ENCODE measurements around the gene BAZ2B. TPM values are rescaled to one million over a fixed set of nuclear protein-coding genes. Genes with fewer than 3 reads are reported as not detected.

Gene BAZ2B
- total and polyA plus RNA-seq, 12 donors, result 6.8 to 57.2 (median 44.9) TPM

DNA sequence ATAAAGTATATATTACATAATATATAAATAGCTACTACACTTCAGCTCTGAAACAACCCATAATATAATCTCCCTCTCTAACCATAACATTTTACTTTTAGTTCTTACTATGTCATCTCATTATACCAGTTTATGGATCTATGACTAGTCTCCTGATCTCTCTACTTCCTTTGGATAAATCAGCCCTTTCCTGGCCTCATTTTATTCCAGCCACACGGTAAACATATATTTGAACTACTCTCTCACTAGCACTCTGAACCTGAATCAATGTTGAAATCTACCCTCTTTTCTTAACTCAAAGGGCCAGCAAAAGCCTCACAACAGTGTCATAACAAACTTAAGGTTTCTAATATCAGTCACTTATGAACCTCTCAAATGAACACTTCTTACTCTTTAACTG is 62.6 kb downstream of the BAZ2B start:
- Histone ChIP-seq H3K36me3 (peaks cover 0 to 9% (median 0%) of the 10 kb centered on the region in 9 donors), H3K27ac (no peak overlapping the region), H3K4me1 (peaks cover 0 to 22% (median 0%) of the 10 kb centered on the region in 9 donors), H3K9me3 (no peaks in the 10 kb centered on the region), H3K4me3 (no peak overlapping the region), H3K27me3 (no peaks in the 10 kb centered on the region)
- TF ChIP-seq, protein P1, sequence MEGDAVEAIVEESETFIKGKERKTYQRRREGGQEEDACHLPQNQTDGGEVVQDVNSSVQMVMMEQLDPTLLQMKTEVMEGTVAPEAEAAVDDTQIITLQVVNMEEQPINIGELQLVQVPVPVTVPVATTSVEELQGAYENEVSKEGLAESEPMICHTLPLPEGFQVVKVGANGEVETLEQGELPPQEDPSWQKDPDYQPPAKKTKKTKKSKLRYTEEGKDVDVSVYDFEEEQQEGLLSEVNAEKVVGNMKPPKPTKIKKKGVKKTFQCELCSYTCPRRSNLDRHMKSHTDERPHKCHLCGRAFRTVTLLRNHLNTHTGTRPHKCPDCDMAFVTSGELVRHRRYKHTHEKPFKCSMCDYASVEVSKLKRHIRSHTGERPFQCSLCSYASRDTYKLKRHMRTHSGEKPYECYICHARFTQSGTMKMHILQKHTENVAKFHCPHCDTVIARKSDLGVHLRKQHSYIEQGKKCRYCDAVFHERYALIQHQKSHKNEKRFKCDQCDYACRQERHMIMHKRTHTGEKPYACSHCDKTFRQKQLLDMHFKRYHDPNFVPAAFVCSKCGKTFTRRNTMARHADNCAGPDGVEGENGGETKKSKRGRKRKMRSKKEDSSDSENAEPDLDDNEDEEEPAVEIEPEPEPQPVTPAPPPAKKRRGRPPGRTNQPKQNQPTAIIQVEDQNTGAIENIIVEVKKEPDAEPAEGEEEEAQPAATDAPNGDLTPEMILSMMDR (IDR thresholded peaks at IDR 0.05), result no peak
- 76 to 81% methylated on average over 1 of the region's 1 CpG for WGBS, 2 donors
- ATAC-seq, result no peak
- intact Hi-C loops (cut with DNase I), result no loop called here
- no peak for DNase-seq

DNA sequence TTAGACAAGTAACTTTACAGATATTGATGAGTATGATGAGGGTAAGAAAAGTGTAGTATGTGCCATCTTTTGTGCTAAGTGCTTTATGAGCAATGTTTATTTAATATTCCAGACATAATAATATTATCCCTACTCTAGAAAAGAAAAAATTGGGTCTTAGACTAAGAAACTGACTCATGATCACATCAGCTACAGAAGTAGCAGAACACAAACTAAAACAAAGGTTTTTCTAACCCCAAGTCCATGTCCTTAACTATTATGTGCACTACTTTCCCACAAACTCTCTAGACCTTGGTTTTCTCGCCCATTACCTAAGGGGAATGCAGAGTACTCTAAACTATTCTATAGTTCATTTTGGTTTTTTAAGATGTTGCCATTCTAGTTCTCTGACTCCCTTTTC is 64.5 kb downstream of the BAZ2B start:
- Histone ChIP-seq H3K9me3 (no peaks in the 10 kb centered on the region), H3K4me3 (no peak overlapping the region), H3K36me3 (peaks cover 0 to 23% (median 0%) of the 10 kb centered on the region in 9 donors), H3K27ac (no peak overlapping the region), H3K27me3 (no peaks in the 10 kb centered on the region), H3K4me1 (peaks cover 0 to 22% (median 0%) of the 10 kb centered on the region in 9 donors)
- DNase-seq, result no peak
- ATAC-seq, result no peak
- intact Hi-C loops (cut with DNase I), result no loop called here
- TF ChIP-seq, protein P1 (IDR thresholded peaks at IDR 0.05), result no peak
- 92 to 97% methylated on average over 1 of the region's 1 CpG for WGBS, 2 donors

DNA sequence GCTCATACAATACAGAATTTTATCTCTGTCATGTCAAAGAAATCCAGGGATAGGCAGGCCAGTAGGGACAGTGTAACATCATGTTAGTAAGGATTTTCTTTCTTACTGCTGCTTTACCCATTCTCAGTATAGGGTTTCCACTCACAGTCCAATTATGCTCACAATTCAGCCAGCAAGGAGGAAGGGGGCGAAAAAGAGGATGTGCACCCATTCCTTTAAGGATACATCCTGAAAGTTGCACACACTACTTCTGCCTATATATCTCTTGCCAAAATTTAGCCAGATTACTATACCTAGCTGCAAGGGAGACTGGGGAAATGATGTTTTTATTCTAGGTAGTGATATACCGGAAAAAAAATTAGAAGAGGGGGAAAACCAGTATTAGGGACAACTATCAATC is 66.1 kb downstream of the BAZ2B start:
- intact Hi-C loops (cut with DNase I), result no loop called here
- H3K4me1 ChIP-seq, result peaks cover 0 to 22% (median 0%) of the 10 kb centered on the region in 9 donors
- no peak overlapping the region for H3K4me3 ChIP-seq
- ATAC-seq, result no peak
- DNase-seq, result no peak
- no peaks in the 10 kb centered on the region for H3K9me3 ChIP-seq
- TF ChIP-seq, protein P1 (IDR thresholded peaks at IDR 0.05), result no peak
- H3K27ac ChIP-seq, result no peak overlapping the region
- 93 to 96% methylated on average over 2 of the region's 2 CpGs for WGBS, 2 donors
- H3K36me3 ChIP-seq, result peaks cover 0 to 21% (median 0%) of the 10 kb centered on the region in 9 donors
- H3K27me3 ChIP-seq, result no peaks in the 10 kb centered on the region

DNA sequence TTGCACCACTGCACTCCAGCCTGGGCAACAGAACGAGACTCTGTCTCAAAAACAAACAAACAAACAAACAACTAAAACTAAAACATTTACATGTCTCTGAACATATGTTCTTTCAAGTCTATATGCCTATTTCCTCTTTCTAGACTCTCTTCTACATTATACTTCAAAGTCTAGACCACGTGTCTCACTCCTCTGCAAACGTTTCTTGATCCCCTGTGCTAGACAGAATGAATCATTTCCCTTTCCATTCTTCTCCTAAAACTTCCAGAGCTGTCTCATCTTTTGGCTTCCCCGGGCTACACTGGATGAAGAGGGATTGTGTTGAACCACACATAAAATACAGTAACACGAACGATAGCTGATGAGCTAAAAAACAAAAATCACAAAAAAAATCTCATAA is 67.1 kb downstream of the BAZ2B start:
- H3K4me3 ChIP-seq, result no peak overlapping the region
- 89 to 90% methylated on average over 6 of the region's 6 CpGs for WGBS, 2 donors
- ATAC-seq, result no peak
- intact Hi-C loops (cut with DNase I), result no loop called here
- no peaks in the 10 kb centered on the region for H3K27me3 ChIP-seq
- H3K9me3 ChIP-seq, result no peaks in the 10 kb centered on the region
- TF ChIP-seq, protein P1 (IDR thresholded peaks at IDR 0.05), result no peak
- no peak overlapping the region for H3K27ac ChIP-seq
- peaks cover 0 to 20% (median 0%) of the 10 kb centered on the region in 9 donors for H3K4me1 ChIP-seq
- DNase-seq, result no peak
- peaks cover 0 to 16% (median 0%) of the 10 kb centered on the region in 9 donors for H3K36me3 ChIP-seq

Measured in heart right ventricle (tissue), 16 donors.